Measurements from ENCODE around the gene SULF2. TPM values are rescaled to one million over a fixed set of nuclear protein-coding genes. Genes with fewer than 3 reads are reported as not detected.

Gene SULF2
- total and polyA plus RNA-seq, 2 of the 13 experiments (the other 11 are each of a cell fraction or from before 2014, with no cell fraction given): 7.2 to 50.9 TPM

DNA sequence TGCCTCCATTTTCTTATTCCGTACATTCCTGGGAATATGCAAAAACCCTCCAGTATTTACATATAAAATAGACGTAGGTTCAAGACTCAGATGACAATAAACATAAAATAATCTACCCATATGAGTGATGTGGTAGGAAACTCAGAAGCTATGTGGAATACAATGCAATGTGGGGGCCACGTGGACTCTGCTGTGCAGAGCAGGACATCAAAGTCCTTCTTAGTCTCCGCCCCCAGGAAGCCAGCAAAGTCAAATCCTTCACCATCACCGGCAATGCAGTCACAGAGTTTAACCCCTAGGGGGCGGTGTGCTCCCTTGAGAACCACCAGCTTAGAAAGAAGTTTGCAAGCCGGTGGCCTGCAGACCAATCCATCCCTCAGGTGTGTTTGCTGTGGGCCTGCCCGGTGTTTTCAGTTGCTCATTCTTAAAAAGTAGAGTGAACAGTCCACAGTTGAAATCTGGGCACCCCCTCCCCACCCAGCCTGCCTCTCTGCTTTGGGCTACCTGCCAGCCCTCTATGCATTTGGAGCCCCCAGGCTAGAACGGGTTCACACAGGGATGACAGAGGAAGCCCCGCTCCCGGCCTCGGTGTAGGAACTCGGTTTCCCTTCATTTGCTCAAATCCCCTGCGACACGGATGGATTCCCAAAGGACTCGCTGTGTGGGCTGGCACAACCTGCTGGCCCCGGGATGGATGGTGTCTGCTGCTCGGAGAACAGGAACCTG, 59.9 kb downstream of the SULF2 start (continued):
- TF ChIP-seq, protein P1, sequence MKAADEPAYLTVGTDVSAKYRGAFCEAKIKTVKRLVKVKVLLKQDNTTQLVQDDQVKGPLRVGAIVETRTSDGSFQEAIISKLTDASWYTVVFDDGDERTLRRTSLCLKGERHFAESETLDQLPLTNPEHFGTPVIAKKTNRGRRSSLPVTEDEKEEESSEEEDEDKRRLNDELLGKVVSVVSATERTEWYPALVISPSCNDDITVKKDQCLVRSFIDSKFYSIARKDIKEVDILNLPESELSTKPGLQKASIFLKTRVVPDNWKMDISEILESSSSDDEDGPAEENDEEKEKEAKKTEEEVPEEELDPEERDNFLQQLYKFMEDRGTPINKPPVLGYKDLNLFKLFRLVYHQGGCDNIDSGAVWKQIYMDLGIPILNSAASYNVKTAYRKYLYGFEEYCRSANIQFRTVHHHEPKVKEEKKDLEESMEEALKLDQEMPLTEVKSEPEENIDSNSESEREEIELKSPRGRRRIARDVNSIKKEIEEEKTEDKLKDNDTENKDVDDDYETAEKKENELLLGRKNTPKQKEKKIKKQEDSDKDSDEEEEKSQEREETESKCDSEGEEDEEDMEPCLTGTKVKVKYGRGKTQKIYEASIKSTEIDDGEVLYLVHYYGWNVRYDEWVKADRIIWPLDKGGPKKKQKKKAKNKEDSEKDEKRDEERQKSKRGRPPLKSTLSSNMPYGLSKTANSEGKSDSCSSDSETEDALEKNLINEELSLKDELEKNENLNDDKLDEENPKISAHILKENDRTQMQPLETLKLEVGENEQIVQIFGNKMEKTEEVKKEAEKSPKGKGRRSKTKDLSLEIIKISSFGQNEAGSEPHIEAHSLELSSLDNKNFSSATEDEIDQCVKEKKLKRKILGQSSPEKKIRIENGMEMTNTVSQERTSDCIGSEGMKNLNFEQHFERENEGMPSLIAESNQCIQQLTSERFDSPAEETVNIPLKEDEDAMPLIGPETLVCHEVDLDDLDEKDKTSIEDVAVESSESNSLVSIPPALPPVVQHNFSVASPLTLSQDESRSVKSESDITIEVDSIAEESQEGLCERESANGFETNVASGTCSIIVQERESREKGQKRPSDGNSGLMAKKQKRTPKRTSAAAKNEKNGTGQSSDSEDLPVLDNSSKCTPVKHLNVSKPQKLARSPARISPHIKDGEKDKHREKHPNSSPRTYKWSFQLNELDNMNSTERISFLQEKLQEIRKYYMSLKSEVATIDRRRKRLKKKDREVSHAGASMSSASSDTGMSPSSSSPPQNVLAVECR (CRISPR knock-in tag; IDR thresholded peaks at IDR 0.05; ENCODE audit: borderline replicate concordance): peak; percentile 63
- TF ChIP-seq SMC3 (IDR thresholded peaks at IDR 0.05; ENCODE audit: low read length) (peak; percentile 93), SOX13 (IDR thresholded peaks at IDR 0.05) (no peak), SOX13 (CRISPR knock-in tag; conservative IDR thresholded peaks at IDR 0.05 in 1 of 2, IDR thresholded peaks at IDR 0.05 in 1 of 2) (peak in 1 of 2 experiments; percentile 80; a peak in 2 of 4 replicates), ZBTB26 (CRISPR knock-in tag; IDR thresholded peaks at IDR 0.05; ENCODE audit: borderline replicate concordance) (peak; percentile 64; the same call in 1 of the 2 replicates), ZNF124 (CRISPR knock-in tag; IDR thresholded peaks at IDR 0.05) (peak; percentile 74; the same call in 1 of the 2 replicates), ZMYM2 (CRISPR knock-in tag; IDR thresholded peaks at IDR 0.05) (0 out of 2 replicates have a peak, but pooled peaks have one; percentile 21), IRF2 (CRISPR knock-in tag; IDR thresholded peaks at IDR 0.05) (peak; percentile 72; the same call in 1 of the 2 replicates), BRCA1 (CRISPR knock-in tag; IDR thresholded peaks at IDR 0.05) (peak; percentile 79; the same call in 1 of the 2 replicates), ZNF317 (CRISPR knock-in tag; IDR thresholded peaks at IDR 0.05) (peak; percentile 68), SALL1 (CRISPR knock-in tag; IDR thresholded peaks at IDR 0.05) (peak; percentile 92), EHMT2 (IDR thresholded peaks at IDR 0.05; ENCODE audit: borderline replicate concordance, low read depth, low read length) (peak; percentile 80; the same call in 1 of the 2 replicates), KLF16 (CRISPR knock-in tag; IDR thresholded peaks at IDR 0.05) (peak in 1 of 2 experiments; percentile 70; a peak in 1 of 4 replicates), MED1 (CRISPR knock-in tag; IDR thresholded peaks at IDR 0.05) (peak; percentile 70; the same call in 1 of the 2 replicates), NR2F6 (IDR thresholded peaks at IDR 0.05) (no peak), NR2F6 (CRISPR knock-in tag; IDR thresholded peaks at IDR 0.05) (peak; percentile 65; the same call in 1 of the 2 replicates), MYPOP (CRISPR knock-in tag; IDR thresholded peaks at IDR 0.05) (0 out of 2 replicates have a peak, but pooled peaks have one; percentile 51), ZBTB7A (CRISPR knock-in tag; IDR thresholded peaks at IDR 0.05) (0 out of 2 replicates have a peak, but pooled peaks have one; percentile 59), ZBTB43 (CRISPR knock-in tag; conservative IDR thresholded peaks at IDR 0.05) (peak; percentile 67; the same call in 1 of the 2 replicates)
- TF ChIP-seq, protein P2, sequence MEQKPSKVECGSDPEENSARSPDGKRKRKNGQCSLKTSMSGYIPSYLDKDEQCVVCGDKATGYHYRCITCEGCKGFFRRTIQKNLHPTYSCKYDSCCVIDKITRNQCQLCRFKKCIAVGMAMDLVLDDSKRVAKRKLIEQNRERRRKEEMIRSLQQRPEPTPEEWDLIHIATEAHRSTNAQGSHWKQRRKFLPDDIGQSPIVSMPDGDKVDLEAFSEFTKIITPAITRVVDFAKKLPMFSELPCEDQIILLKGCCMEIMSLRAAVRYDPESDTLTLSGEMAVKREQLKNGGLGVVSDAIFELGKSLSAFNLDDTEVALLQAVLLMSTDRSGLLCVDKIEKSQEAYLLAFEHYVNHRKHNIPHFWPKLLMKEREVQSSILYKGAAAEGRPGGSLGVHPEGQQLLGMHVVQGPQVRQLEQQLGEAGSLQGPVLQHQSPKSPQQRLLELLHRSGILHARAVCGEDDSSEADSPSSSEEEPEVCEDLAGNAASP (CRISPR knock-in tag; IDR thresholded peaks at IDR 0.05; ENCODE audit: borderline replicate concordance): no peak

Data from HepG2 (cell line).